MCF 10A (cell line): Measurements from ENCODE around the gene CSNK1G1. TPM values are rescaled to one million over a fixed set of nuclear protein-coding genes. Genes with fewer than 3 reads are reported as not detected.
"Not testable (repeated sequence)": the region's sequence is repeated elsewhere in the genome, so short reads cannot be mapped to it uniquely, and the experiment has no call there.

Experiments used
- BruUV-seq: library from RNA; stranded (reverse); fragments of 400-500 nt; replicated peaks from 2 replicates; lab custom pipeline; 2021; lab: Mats Ljungman, UMichigan
- CTCF ChIA-PET: fragments of 300-600 bp; sonication (Branson Sonifier 250); formaldehyde crosslinking; extraction: SDS; loops from one replicate; lab custom pipeline; 2021; ENCODE audit warnings: antibody characterized with exemption, inconsistent platforms; lab: Yijun Ruan, JAX
- POLR2A ChIA-PET: fragments of 300-600, 350-650 bp; sonication (Branson Sonifier 250); formaldehyde crosslinking; extraction: SDS; loops from one replicate; lab custom pipeline; 2020; ENCODE audit warnings: antibody characterized with exemption, inconsistent platforms; lab: Yijun Ruan, JAX
- DNase-seq: peaks from one replicate; pipeline ENCODE4 v3.0.0-alpha.2; 2018; ENCODE audit not compliant: unreplicated experiment
- H3K27ac Mint-ChIP-seq: one replicate; pipeline ENCODE4 v1.8.0; 2022; ENCODE audit warnings: mild to moderate bottlenecking, low read depth, mixed read lengths; ENCODE audit not compliant: unreplicated experiment
- H3K27me3 Mint-ChIP-seq: one replicate; pipeline ENCODE4 v1.8.0; 2022; ENCODE audit warnings: mixed read lengths; ENCODE audit not compliant: insufficient read depth, unreplicated experiment
- H3K36me3 Mint-ChIP-seq: one replicate; pipeline ENCODE4 v1.8.0; 2022; ENCODE audit warnings: mild to moderate bottlenecking, moderate library complexity, mixed read lengths; ENCODE audit not compliant: insufficient read depth, unreplicated experiment
- H3K4me1 Mint-ChIP-seq: one replicate; pipeline ENCODE4 v1.8.0; 2022; ENCODE audit warnings: mixed read lengths; ENCODE audit not compliant: insufficient read depth, unreplicated experiment
- H3K4me3 Mint-ChIP-seq: one replicate; pipeline ENCODE4 v1.8.0; 2022; ENCODE audit warnings: mild to moderate bottlenecking, moderate library complexity, mixed read lengths; ENCODE audit not compliant: unreplicated experiment
- H3K9me3 Mint-ChIP-seq: one replicate; pipeline ENCODE4 v1.8.0; 2022; ENCODE audit warnings: mixed read lengths; ENCODE audit not compliant: unreplicated experiment
- intact Hi-C: fragments of 100-400 bp; cut with micrococcal nuclease; formaldehyde crosslinking; loops from 2 replicates; pipeline ENCODE4 v1.14.1; 2022
- total RNA-seq: library from RNA; stranded (reverse); gene quantifications from 2 replicates; pipeline ENCODE4 v1.2.3, GENCODE V29; 2022
- TF ChIP-seq, protein P1 (sequence below): fragments of 200-600 bp; IDR thresholded peaks from one replicate; pipeline ENCODE4 v1.8.0; 2022; ENCODE audit warnings: antibody characterized with exemption, mild to moderate bottlenecking; ENCODE audit not compliant: unreplicated experiment

The CSNK1G1 gene
- total RNA-seq, 1 experiment from 2014 or later = 31.0 TPM

GRCh38 chr15:64381000-64381751 is 25.2 kb upstream of the CSNK1G1 start, which contains the start of gene PCLAF:
Gene PCLAF (minus strand): TSS chr15:64381441. CDS start chr15:64381371, 70 bp downstream.
- H3K9me3 Mint-ChIP-seq = no peaks in the 10 kb centered on the region
- H3K4me1 Mint-ChIP-seq = peaks cover 13% of the 10 kb centered on the region
- CTCF ChIA-PET = interaction anchor here (0.6 kb wide), 1 partner anchor 19 kb away, joined by 4 read pairs; no protein-coding TSS in a partner anchor
- H3K4me3 Mint-ChIP-seq = peak within 1 kb of the TSS; percentile 77
- TSS peak; percentile 72 for BruUV-seq
- peak within 1 kb of the TSS; percentile 35 for H3K27ac Mint-ChIP-seq
- TF ChIP-seq, protein P1, sequence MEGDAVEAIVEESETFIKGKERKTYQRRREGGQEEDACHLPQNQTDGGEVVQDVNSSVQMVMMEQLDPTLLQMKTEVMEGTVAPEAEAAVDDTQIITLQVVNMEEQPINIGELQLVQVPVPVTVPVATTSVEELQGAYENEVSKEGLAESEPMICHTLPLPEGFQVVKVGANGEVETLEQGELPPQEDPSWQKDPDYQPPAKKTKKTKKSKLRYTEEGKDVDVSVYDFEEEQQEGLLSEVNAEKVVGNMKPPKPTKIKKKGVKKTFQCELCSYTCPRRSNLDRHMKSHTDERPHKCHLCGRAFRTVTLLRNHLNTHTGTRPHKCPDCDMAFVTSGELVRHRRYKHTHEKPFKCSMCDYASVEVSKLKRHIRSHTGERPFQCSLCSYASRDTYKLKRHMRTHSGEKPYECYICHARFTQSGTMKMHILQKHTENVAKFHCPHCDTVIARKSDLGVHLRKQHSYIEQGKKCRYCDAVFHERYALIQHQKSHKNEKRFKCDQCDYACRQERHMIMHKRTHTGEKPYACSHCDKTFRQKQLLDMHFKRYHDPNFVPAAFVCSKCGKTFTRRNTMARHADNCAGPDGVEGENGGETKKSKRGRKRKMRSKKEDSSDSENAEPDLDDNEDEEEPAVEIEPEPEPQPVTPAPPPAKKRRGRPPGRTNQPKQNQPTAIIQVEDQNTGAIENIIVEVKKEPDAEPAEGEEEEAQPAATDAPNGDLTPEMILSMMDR = no peak
- intact Hi-C loops = no loop called here
- DNase-seq = peak; percentile 97
- no peaks in the 10 kb centered on the region for H3K36me3 Mint-ChIP-seq
- POLR2A ChIA-PET = interaction anchor here (0.7 to 1.3 kb wide), 3 partner anchors 15 to 785 kb away, joined by 3 to 6 read pairs (median 5); no protein-coding TSS in a partner anchor
- no peaks in the 10 kb centered on the region for H3K27me3 Mint-ChIP-seq

GRCh38 chr15:64380130-64380870 is 24.3 kb upstream of the CSNK1G1 start:
- peak overlapping the region; percentile 35 for H3K27ac Mint-ChIP-seq

GRCh38 chr15:64379216-64379960 is 23.4 kb upstream of the CSNK1G1 start:
- intact Hi-C loops = no loop called here
- Mint-ChIP-seq H3K9me3 (no peaks in the 10 kb centered on the region), H3K27ac (peak overlapping the region; percentile 35), H3K4me1 (peaks cover 13% of the 10 kb centered on the region), H3K27me3 (no peaks in the 10 kb centered on the region), H3K36me3 (peaks cover 7% of the 10 kb centered on the region), H3K4me3 (peak overlapping the region; percentile 77)
- BruUV-seq = no TSS peak
- CTCF ChIA-PET = interaction anchor here (0.6 kb wide), 2 partner anchors 142 to 157 kb away, joined by 3 read pairs; no protein-coding TSS in a partner anchor
- POLR2A ChIA-PET = interaction anchor here (0.7 to 1.0 kb wide), 4 partner anchors 9 to 218 kb away, joined by 3 to 5 read pairs (median 4); partner anchors contain the start of genes CSNK1G1, PPIB and TRIP4
- DNase-seq = peak; percentile 18
- TF ChIP-seq, protein P1 = no peak

More at GRCh38 chr15:64380130-64380870, 24.3 kb upstream of the CSNK1G1 start:
- CTCF ChIA-PET = interaction anchor here (0.6 kb wide), 1 partner anchor 18 kb away, joined by 4 read pairs; no protein-coding TSS in a partner anchor
- Mint-ChIP-seq H3K4me3 (peak overlapping the region; percentile 77), H3K4me1 (peaks cover 13% of the 10 kb centered on the region)
- BruUV-seq, H3K27me3 Mint-ChIP-seq, intact Hi-C loops, H3K36me3 Mint-ChIP-seq, H3K9me3 Mint-ChIP-seq: not testable (repeated sequence)
- POLR2A ChIA-PET = interaction anchor here (0.7 to 1.0 kb wide), 5 partner anchors 8 to 786 kb away, joined by 3 to 5 read pairs (median 4); partner anchors contain the start of genes CSNK1G1 and TRIP4
- DNase-seq = peak; percentile 10

GRCh38 chr15:64373360-64373759 is 17.4 kb upstream of the CSNK1G1 start:
- no peaks in the 10 kb centered on the region for H3K9me3 Mint-ChIP-seq
- H3K36me3 Mint-ChIP-seq = peaks cover 15% of the 10 kb centered on the region
- H3K27ac Mint-ChIP-seq = no peak overlapping the region
- BruUV-seq = no TSS peak
- intact Hi-C loops = no loop called here
- POLR2A ChIA-PET = interaction anchor here (1.1 kb wide), 1 partner anchor 11 kb away, joined by 3 read pairs; no protein-coding TSS in a partner anchor
- TF ChIP-seq, protein P1 = no peak
- DNase-seq = no peak
- H3K4me3 Mint-ChIP-seq = no peak overlapping the region
- H3K27me3 Mint-ChIP-seq = no peaks in the 10 kb centered on the region
- H3K4me1 Mint-ChIP-seq = no peaks in the 10 kb centered on the region
- CTCF ChIA-PET = interaction anchor here (0.7 to 0.9 kb wide), 2 partner anchors 25 to 59 kb away, joined by 3 to 7 read pairs; no protein-coding TSS in a partner anchor

DNA sequence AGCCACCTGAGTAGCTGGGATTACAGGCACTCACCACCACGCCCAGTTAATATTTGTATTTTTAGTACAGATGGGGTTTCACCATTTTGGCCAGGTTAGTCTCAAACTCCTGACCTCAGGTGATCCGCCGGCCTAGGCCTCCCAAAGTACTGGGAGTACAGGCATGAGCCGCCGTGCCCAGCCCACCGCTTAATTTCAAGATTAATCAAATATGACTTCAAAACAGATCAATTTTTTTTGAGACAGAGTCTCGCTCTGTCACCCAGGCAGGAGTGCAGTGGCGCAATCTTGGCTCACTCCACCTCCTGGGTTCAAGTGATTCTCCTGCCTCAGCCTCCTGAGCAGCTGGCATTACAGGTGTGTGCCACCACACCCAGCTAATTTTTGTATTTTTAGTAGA is 15.4 kb upstream of the CSNK1G1 start:
- H3K4me3 Mint-ChIP-seq, H3K27me3 Mint-ChIP-seq, CTCF ChIA-PET, H3K4me1 Mint-ChIP-seq, H3K9me3 Mint-ChIP-seq, intact Hi-C loops, BruUV-seq, H3K27ac Mint-ChIP-seq, DNase-seq: not testable (repeated sequence)
- peaks cover 15% of the 10 kb centered on the region for H3K36me3 Mint-ChIP-seq
- POLR2A ChIA-PET = interaction anchor here (2.9 kb wide), 1 partner anchor 15 kb away, joined by 14 read pairs; the partner anchor contains the start of gene CSNK1G1
